Measurements from ENCODE around the gene IL4R.

DNA sequence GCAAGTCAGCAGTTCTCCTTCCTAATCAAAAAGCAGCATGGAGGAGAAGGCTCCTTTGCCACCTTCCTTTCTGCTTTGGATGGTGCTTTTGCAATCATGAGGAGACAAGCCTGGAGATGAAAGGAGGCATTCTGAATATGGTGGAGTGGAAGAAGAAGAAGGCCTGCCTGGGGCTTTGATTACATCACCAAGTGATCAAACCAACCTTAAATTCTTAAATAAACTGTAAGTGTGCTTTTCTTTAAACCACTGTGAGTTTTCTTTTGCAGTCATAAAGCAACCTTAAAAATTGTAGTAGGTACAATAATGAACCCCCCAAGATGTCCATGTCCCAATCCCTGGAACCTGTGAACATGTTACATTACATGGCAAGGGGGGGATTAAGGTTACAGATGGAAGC lies 56.5 kb downstream of the IL4R start:
- TF ChIP-seq, protein P1, sequence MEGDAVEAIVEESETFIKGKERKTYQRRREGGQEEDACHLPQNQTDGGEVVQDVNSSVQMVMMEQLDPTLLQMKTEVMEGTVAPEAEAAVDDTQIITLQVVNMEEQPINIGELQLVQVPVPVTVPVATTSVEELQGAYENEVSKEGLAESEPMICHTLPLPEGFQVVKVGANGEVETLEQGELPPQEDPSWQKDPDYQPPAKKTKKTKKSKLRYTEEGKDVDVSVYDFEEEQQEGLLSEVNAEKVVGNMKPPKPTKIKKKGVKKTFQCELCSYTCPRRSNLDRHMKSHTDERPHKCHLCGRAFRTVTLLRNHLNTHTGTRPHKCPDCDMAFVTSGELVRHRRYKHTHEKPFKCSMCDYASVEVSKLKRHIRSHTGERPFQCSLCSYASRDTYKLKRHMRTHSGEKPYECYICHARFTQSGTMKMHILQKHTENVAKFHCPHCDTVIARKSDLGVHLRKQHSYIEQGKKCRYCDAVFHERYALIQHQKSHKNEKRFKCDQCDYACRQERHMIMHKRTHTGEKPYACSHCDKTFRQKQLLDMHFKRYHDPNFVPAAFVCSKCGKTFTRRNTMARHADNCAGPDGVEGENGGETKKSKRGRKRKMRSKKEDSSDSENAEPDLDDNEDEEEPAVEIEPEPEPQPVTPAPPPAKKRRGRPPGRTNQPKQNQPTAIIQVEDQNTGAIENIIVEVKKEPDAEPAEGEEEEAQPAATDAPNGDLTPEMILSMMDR (IDR thresholded peaks at IDR 0.05) = no peak
- no peak for TF ChIP-seq POLR2AphosphoS5 (IDR thresholded peaks at IDR 0.05)
- no peak for TF ChIP-seq POLR2A (IDR thresholded peaks at IDR 0.05)
